CD4-positive, CD25-positive, alpha-beta regulatory T cell (primary cell): ENCODE measurements around the gene EIF6. TPM values are rescaled to one million over a fixed set of nuclear protein-coding genes. Genes with fewer than 3 reads are reported as not detected.
"Not testable (repeated sequence)": the region's sequence is repeated elsewhere in the genome, so short reads cannot be mapped to it uniquely, and the experiment has no call there.

Source experiments
- ATAC-seq, 2 donors: fragments of 150-1000 bp; cut with Tn5 transposase; one replicate each; pipeline ENCODE4 v1.10.0; 2021; ENCODE audit warnings: low read depth in 2 of 2, moderate number of reproducible peaks in 2 of 2, moderate library complexity in 1 of 2
- DNase-seq, 3 donors: peaks; one replicate each; pipeline versions ENCODE4 v3.0.0 to v3.0.0-alpha.2; 2012 to 2022; ENCODE audit warnings: mixed read lengths in 1 of 3
- H3K27ac ChIP-seq: one replicate; pipeline ENCODE4 v1.7.0; 2013; ENCODE audit warnings: mild to moderate bottlenecking, low read length; ENCODE audit not compliant: insufficient read depth, poor library complexity, severe bottlenecking
- H3K27me3 ChIP-seq: one replicate; pipeline ENCODE4 v1.7.0; 2013; ENCODE audit warnings: low read length; ENCODE audit not compliant: control insufficient read depth, insufficient read depth
- H3K36me3 ChIP-seq: one replicate; pipeline ENCODE4 v1.7.0; 2013; ENCODE audit warnings: mild to moderate bottlenecking, low read length, moderate library complexity; ENCODE audit not compliant: control insufficient read depth, insufficient read depth
- H3K4me1 ChIP-seq: 2 replicates; pipeline ENCODE4 v1.7.0; 2013; ENCODE audit warnings: mild to moderate bottlenecking, low read length; ENCODE audit not compliant: insufficient read depth, control insufficient read depth, poor library complexity, severe bottlenecking
- H3K4me3 ChIP-seq: one replicate; pipeline ENCODE4 v1.7.0; 2013; ENCODE audit warnings: low read depth, mild to moderate bottlenecking, low read length, moderate library complexity
- H3K9me3 ChIP-seq, 2 experiments: 1 replicate in 1 of 2; 2 replicates in 1 of 2; pipeline ENCODE4 v1.7.0; 2013; ENCODE audit warnings: low read length in 2 of 2, mild to moderate bottlenecking in 1 of 2, moderate library complexity in 1 of 2; ENCODE audit not compliant: control insufficient read depth in 2 of 2
- H3K27ac Mint-ChIP-seq, 3 donors: one replicate each; pipeline ENCODE4 v1.8.0; 2020 to 2022; ENCODE audit warnings: mild to moderate bottlenecking in 3 of 3, mixed read lengths in 3 of 3, moderate library complexity in 2 of 3
- H3K27me3 Mint-ChIP-seq: one replicate; pipeline ENCODE4 v1.8.0; 2022; ENCODE audit warnings: mild to moderate bottlenecking, mixed read lengths
- H3K36me3 Mint-ChIP-seq: one replicate; pipeline ENCODE4 v1.8.0; 2020; ENCODE audit warnings: mixed read lengths
- H3K4me1 Mint-ChIP-seq, 4 donors: one replicate each; pipeline ENCODE4 v1.8.0; 2020 to 2022; ENCODE audit warnings: mixed read lengths in 4 of 4, mild to moderate bottlenecking in 1 of 4
- H3K4me3 Mint-ChIP-seq, 4 donors: one replicate each; pipeline ENCODE4 v1.8.0; 2020 to 2022; ENCODE audit warnings: mild to moderate bottlenecking in 4 of 4, mixed read lengths in 4 of 4, moderate library complexity in 3 of 4
- H3K9me3 Mint-ChIP-seq, 7 donors: one replicate each; pipeline ENCODE4 v1.8.0; 2020 to 2022; ENCODE audit warnings: mixed read lengths in 7 of 7, mild to moderate bottlenecking in 3 of 7, moderate library complexity in 2 of 7
- polyA plus RNA-seq, 4 donors: library from polyadenylated mRNA; unstranded; fragments of 300-500 nt; fragmentation: Illumina TruSeq; gene quantifications; one replicate each; pipeline ENCODE4 v1.2.3, GENCODE V29; 2021
- total RNA-seq: library from RNA; stranded (reverse); gene quantifications from one replicate; pipeline ENCODE4 v1.2.3, GENCODE V29; 2022

Gene EIF6
- total and polyA plus RNA-seq, 5 donors from 2014 or later: 52.2 to 203 (median 180) TPM

- H3K27me3 ChIP-seq, H3K4me1 Mint-ChIP-seq, H3K4me3 ChIP-seq, H3K9me3 Mint-ChIP-seq, ATAC-seq, H3K9me3 ChIP-seq, DNase-seq, H3K27me3 Mint-ChIP-seq, H3K4me1 ChIP-seq, H3K27ac ChIP-seq: not testable (repeated sequence)
- peak overlapping the region in 1 of 3 donors; percentile 73 for H3K27ac Mint-ChIP-seq
- peaks cover 31% of the 10 kb centered on the region for H3K36me3 Mint-ChIP-seq
- H3K36me3 ChIP-seq: peaks cover 20% of the 10 kb centered on the region
- H3K4me3 Mint-ChIP-seq: peak overlapping the region in 1 of 4 donors; percentile 47
These were observed 21.6 kb downstream of the EIF6 start for GRCh38 chr20:35262731-35263531.

- H3K9me3 ChIP-seq, H3K27me3 Mint-ChIP-seq, H3K4me3 Mint-ChIP-seq, DNase-seq, H3K4me3 ChIP-seq, H3K4me1 Mint-ChIP-seq, ATAC-seq, H3K4me1 ChIP-seq, H3K27ac ChIP-seq, H3K27me3 ChIP-seq, H3K27ac Mint-ChIP-seq, H3K9me3 Mint-ChIP-seq: not testable (repeated sequence)
- H3K36me3 Mint-ChIP-seq: peaks cover 26% of the 10 kb centered on the region
- peaks cover 14% of the 10 kb centered on the region for H3K36me3 ChIP-seq
These were observed 22.3 kb downstream of the EIF6 start for GRCh38 chr20:35262321-35262720.

GRCh38 chr20:35260426-35260825 is 24.1 kb downstream of the EIF6 start:
- DNase-seq: no peak
- H3K4me1 Mint-ChIP-seq: peaks cover 0 to 9% (median 4%) of the 10 kb centered on the region in 4 donors
- peaks cover 28% of the 10 kb centered on the region for H3K36me3 Mint-ChIP-seq

GRCh38 chr20:35257175-35257909 is 27.2 kb downstream of the EIF6 start:
- no peaks in the 10 kb centered on the region for H3K27me3 ChIP-seq
- peaks cover 32% of the 10 kb centered on the region for H3K36me3 Mint-ChIP-seq
- DNase-seq: no peak
- no peaks in the 10 kb centered on the region for H3K9me3 ChIP-seq
- H3K36me3 ChIP-seq: peaks cover 5% of the 10 kb centered on the region
- no peak overlapping the region for H3K27ac ChIP-seq
- H3K27ac Mint-ChIP-seq: no peak overlapping the region
- no peak for ATAC-seq
- peaks cover 3% of the 10 kb centered on the region for H3K4me1 ChIP-seq
- H3K9me3 Mint-ChIP-seq: no peaks in the 10 kb centered on the region
- no peak overlapping the region for H3K4me3 ChIP-seq
- no peak overlapping the region for H3K4me3 Mint-ChIP-seq
- H3K27me3 Mint-ChIP-seq: no peaks in the 10 kb centered on the region
- peaks cover 2 to 11% (median 4%) of the 10 kb centered on the region in 4 donors for H3K4me1 Mint-ChIP-seq

More at GRCh38 chr20:35260426-35260825, 24.1 kb downstream of the EIF6 start:
- H3K27ac ChIP-seq: no peak overlapping the region
- H3K4me3 Mint-ChIP-seq: no peak overlapping the region
- H3K27ac Mint-ChIP-seq: no peak overlapping the region
- no peaks in the 10 kb centered on the region for H3K27me3 Mint-ChIP-seq
- no peaks in the 10 kb centered on the region for H3K9me3 ChIP-seq
- no peaks in the 10 kb centered on the region for H3K4me1 ChIP-seq
- no peak for ATAC-seq
- no peaks in the 10 kb centered on the region for H3K9me3 Mint-ChIP-seq
- no peaks in the 10 kb centered on the region for H3K27me3 ChIP-seq
- H3K4me3 ChIP-seq: no peak overlapping the region
- H3K36me3 ChIP-seq: peaks cover 14% of the 10 kb centered on the region

GRCh38 chr20:35254448-35254999 is 30.0 kb downstream of the EIF6 start:
- Histone ChIP-seq H3K27ac (no peak overlapping the region), H3K4me3 (no peak overlapping the region), H3K36me3 (peaks cover 1% of the 10 kb centered on the region), H3K9me3 (no peaks in the 10 kb centered on the region), H3K4me1 (peaks cover 5% of the 10 kb centered on the region), H3K27me3 (no peaks in the 10 kb centered on the region)
- Mint-ChIP-seq H3K9me3 (no peaks in the 10 kb centered on the region), H3K4me1 (peaks cover 10 to 16% (median 10%) of the 10 kb centered on the region in 4 donors), H3K36me3 (peaks cover 33% of the 10 kb centered on the region), H3K4me3 (no peak overlapping the region), H3K27ac (no peak overlapping the region), H3K27me3 (no peaks in the 10 kb centered on the region)
- ATAC-seq (no peak), DNase-seq (no peak)

- Histone ChIP-seq H3K27me3 (no peaks in the 10 kb centered on the region), H3K4me3 (no peak overlapping the region), H3K9me3 (no peaks in the 10 kb centered on the region), H3K4me1 (peaks cover 5% of the 10 kb centered on the region), H3K36me3 (no peaks in the 10 kb centered on the region), H3K27ac (no peak overlapping the region)
- Mint-ChIP-seq H3K4me1 (peaks cover 8 to 13% (median 10%) of the 10 kb centered on the region in 4 donors), H3K36me3 (peaks cover 25% of the 10 kb centered on the region), H3K4me3 (no peak overlapping the region), H3K9me3 (no peaks in the 10 kb centered on the region), H3K27me3 (no peaks in the 10 kb centered on the region), H3K27ac (peak overlapping the region in 2 of 3 donors; percentile 46 to 56)
- ATAC-seq (no peak), DNase-seq (no peak)
These were observed 31.6 kb downstream of the EIF6 start for GRCh38 chr20:35253010-35253409.

GRCh38 chr20:35252598-35252997 is 32.0 kb downstream of the EIF6 start:
- not testable (repeated sequence) for H3K27me3 ChIP-seq, H3K9me3 Mint-ChIP-seq, ATAC-seq, H3K4me1 ChIP-seq, DNase-seq, H3K27ac ChIP-seq, H3K36me3 ChIP-seq, H3K4me3 ChIP-seq, H3K4me3 Mint-ChIP-seq, H3K27me3 Mint-ChIP-seq, H3K9me3 ChIP-seq
- peak overlapping the region; percentile 43 to 82 (median 43) for H3K27ac Mint-ChIP-seq
- H3K4me1 Mint-ChIP-seq: peaks cover 5 to 15% (median 10%) of the 10 kb centered on the region in 4 donors
- H3K36me3 Mint-ChIP-seq: peaks cover 29% of the 10 kb centered on the region
